ENCODE data around the gene ROCK1. TPM values are rescaled to one million over a fixed set of nuclear protein-coding genes. Genes with fewer than 3 reads are reported as not detected.

ROCK1 gene
- total RNA-seq, 6 donors from 2014 or later: 49.4 to 134 (median 75.9) TPM

DNA sequence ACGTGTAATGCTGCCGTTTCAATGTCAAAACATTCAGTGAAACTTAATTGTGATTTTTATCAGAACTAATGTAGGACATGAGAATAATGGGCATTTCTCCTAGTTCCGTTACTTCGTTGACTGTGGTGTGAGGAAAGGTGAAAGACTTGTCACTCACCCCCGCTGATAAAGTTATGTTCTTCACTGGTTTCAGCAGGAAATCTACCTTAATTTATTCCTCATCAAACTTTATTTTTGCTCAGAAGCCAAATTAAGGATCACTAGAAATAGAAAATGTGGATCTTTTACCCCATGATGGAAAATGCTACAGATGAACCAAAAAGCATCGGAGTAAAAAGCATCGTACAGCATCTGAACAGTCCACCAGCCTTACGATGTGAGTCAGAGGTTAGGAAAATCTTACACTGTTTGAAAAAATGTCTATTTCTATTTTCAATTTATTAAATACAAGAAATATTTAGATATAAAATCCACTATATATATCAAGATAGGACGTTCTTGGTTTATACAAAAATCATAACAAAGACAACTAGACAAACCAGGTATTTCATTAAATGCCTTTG lies 1.0 kb upstream of the ROCK1 start:
- ATAC-seq (ENCODE audit: low FRiP score in 2 of 2) (no peak), DNase-seq (no peak)
- Histone ChIP-seq H3K36me3 (no peaks in the 10 kb centered on the region), H3K27ac (peak overlapping the region; percentile 96 to 100 (median 98)), H3K4me1 (peaks cover 23 to 35% (median 28%) of the 10 kb centered on the region in 4 donors), H3K27me3 (no peaks in the 10 kb centered on the region), H3K9me3 (no peaks in the 10 kb centered on the region), H3K4me3 (peak overlapping the region in 3 of 4 donors; percentile 79 to 98 (median 85))
- 27 to 28% methylated on average over 9 of the region's 9 CpGs for WGBS, 2 donors
- TF ChIP-seq EP300 (IDR thresholded peaks at IDR 0.05): no peak
- no peak for TF ChIP-seq POLR2A (IDR thresholded peaks at IDR 0.05)
- TF ChIP-seq, protein P1, sequence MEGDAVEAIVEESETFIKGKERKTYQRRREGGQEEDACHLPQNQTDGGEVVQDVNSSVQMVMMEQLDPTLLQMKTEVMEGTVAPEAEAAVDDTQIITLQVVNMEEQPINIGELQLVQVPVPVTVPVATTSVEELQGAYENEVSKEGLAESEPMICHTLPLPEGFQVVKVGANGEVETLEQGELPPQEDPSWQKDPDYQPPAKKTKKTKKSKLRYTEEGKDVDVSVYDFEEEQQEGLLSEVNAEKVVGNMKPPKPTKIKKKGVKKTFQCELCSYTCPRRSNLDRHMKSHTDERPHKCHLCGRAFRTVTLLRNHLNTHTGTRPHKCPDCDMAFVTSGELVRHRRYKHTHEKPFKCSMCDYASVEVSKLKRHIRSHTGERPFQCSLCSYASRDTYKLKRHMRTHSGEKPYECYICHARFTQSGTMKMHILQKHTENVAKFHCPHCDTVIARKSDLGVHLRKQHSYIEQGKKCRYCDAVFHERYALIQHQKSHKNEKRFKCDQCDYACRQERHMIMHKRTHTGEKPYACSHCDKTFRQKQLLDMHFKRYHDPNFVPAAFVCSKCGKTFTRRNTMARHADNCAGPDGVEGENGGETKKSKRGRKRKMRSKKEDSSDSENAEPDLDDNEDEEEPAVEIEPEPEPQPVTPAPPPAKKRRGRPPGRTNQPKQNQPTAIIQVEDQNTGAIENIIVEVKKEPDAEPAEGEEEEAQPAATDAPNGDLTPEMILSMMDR (IDR thresholded peaks at IDR 0.05): no peak
- no peak for TF ChIP-seq POLR2AphosphoS5 (IDR thresholded peaks at IDR 0.05)

DNA sequence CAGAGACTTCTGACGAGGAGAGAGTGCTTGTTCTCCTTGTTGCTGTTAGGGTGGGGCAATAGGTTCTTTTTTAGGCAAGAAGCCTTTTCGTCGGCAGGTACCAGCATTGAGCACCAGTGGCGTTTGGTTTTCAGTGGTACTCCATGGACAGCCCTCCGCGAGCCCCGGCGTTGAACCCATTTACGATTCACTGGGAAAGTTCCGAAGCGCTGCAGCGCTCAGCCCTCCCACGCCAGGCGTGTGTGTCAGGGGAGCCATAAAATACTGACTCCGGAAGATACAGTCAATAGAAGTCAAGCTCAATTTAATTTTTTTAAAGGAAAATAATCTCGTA lies 494 bp upstream of the ROCK1 start:
- Histone ChIP-seq H3K36me3 (no peaks in the 10 kb centered on the region), H3K9me3 (no peaks in the 10 kb centered on the region), H3K4me1 (peaks cover 24 to 35% (median 28%) of the 10 kb centered on the region in 4 donors), H3K4me3 (peak overlapping the region; percentile 3 to 98 (median 82)), H3K27me3 (no peaks in the 10 kb centered on the region), H3K27ac (peak overlapping the region; percentile 96 to 100 (median 98))
- DNase-seq (peak in 1 of 2 donors; percentile 77), ATAC-seq (ENCODE audit: low FRiP score in 2 of 2) (peak in 1 of 2 donors; percentile 73)
- peak in 1 of 4 donors; percentile 61 for TF ChIP-seq POLR2A (IDR thresholded peaks at IDR 0.05)
- TF ChIP-seq, protein P1 (IDR thresholded peaks at IDR 0.05): no peak
- 0% methylated on average over 10 to 15 of the region's 16 CpGs for WGBS, 2 donors

DNA sequence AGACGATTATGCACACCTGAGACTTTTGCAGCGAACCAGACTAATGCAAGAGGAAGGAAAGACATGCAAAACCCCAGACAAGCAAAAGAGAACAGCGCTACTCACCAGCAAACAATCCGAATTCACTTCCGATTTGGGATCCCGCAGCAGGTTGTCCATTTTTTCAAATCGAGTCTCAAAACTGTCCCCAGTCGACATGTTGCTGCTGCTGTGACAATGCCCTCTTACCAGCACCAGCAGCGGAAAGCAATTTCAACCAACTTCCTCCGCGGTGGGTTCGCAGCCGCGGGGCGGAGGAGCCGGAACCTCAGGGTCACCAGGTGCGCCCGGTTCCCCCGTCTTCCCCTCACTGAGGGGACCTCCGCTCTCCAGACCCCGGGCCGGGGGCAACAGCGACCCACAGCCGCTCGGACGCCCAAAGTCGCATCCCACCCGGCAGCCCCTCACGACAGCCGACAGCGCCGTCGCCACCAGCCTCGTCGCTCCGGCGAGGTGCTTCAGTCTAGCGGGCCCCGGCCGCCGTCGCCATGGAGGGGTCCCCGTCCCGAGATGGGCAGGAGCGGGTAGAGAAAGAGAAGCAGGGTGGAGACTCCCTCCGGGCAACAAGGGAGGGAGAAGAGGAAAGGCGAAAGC lies 784 bp downstream of the ROCK1 start:
- H3K9me3 ChIP-seq: no peaks in the 10 kb centered on the region
- 0% methylated on average over 13 to 36 of the region's 47 CpGs for WGBS, 2 donors
- peak overlapping the region; percentile 96 to 100 (median 98) for H3K27ac ChIP-seq
- H3K36me3 ChIP-seq: no peaks in the 10 kb centered on the region
- peaks cover 25 to 43% (median 34%) of the 10 kb centered on the region in 4 donors for H3K4me1 ChIP-seq
- peak overlapping the region; percentile 74 to 98 (median 82) for H3K4me3 ChIP-seq
- ATAC-seq (ENCODE audit: low FRiP score in 2 of 2): peak; percentile 31 to 34
- peak; percentile 63 to 92 for DNase-seq
- H3K27me3 ChIP-seq: no peaks in the 10 kb centered on the region
- TF ChIP-seq POLR2A (IDR thresholded peaks at IDR 0.05) (no peak), POLR2AphosphoS5 (IDR thresholded peaks at IDR 0.05) (peak in 1 of 2 donors; percentile 20)

DNA sequence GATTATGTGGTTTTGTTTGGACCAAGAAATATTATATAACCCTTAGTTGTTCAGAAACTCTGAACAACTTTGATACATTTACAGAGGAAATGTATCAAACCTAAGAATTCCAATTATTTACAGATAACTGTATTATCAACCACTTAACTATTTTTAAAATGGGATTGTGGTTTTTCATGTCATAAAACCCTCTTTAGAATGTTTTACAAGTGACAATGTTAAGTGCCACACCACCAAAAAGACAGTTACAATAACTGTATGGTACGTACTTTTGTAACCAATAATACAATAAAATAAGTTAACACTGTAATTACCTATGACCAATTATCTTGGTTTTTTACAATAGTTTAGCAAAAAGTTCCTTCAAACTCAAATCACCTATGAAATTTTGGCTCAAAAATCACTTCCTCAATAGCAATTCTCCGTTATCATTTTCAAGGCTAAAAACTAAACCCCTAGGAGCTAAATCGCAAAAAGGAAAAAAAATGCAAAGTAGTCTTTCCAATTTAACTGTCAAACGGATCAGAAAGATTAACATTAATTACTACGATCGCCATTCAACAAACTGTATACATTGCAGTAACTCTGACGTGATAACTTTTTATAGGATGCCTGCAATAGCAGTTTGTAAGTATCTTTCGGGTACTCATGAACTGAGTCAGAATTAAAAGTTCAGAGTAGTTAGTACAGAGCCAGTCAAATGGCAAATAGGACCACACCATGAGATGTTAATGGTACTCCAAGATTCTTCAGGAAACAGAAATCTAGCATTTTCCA lies 1.5 kb downstream of the ROCK1 start:
- 0% methylated on average over 8 of the region's 8 CpGs for WGBS, 2 donors
- Histone ChIP-seq H3K4me1 (peaks cover 25 to 50% (median 38%) of the 10 kb centered on the region in 4 donors), H3K27me3 (no peaks in the 10 kb centered on the region), H3K27ac (peak overlapping the region; percentile 96 to 100 (median 98)), H3K36me3 (no peaks in the 10 kb centered on the region), H3K4me3 (peak overlapping the region; percentile 74 to 98 (median 82)), H3K9me3 (no peaks in the 10 kb centered on the region)
- TF ChIP-seq, protein P1 (IDR thresholded peaks at IDR 0.05): no peak
- TF ChIP-seq EP300 (IDR thresholded peaks at IDR 0.05) (no peak), POLR2AphosphoS5 (IDR thresholded peaks at IDR 0.05) (no peak), POLR2A (IDR thresholded peaks at IDR 0.05) (no peak)
- no peak for ATAC-seq (ENCODE audit: low FRiP score in 2 of 2)
- no peak for DNase-seq

DNA sequence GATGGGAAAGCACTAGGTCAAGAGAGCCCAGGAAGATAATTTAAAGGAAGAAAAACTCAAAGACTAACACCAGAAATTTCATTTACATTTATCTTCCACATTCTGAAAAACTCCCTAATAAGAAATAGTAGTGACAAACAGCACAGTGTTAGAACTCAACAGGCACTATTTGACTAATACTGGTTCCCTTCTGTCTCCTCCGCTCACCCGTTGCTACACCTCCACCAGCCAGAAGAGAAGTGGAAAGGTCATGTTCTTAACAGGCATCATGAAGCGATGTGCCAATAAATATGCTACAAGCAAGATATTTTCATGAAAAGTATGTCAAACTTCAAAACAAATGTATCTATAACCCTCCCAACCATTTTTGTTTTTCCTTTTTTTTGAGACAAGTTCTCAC lies 5.7 kb downstream of the ROCK1 start:
- Histone ChIP-seq H3K36me3 (no peaks in the 10 kb centered on the region), H3K27ac (no peak overlapping the region), H3K27me3 (no peaks in the 10 kb centered on the region), H3K4me1 (peaks cover 33 to 65% (median 47%) of the 10 kb centered on the region in 4 donors), H3K4me3 (no peak overlapping the region), H3K9me3 (no peaks in the 10 kb centered on the region)
- 72 to 76% methylated on average over 3 of the region's 3 CpGs for WGBS, 2 donors
- ATAC-seq (ENCODE audit: low FRiP score in 2 of 2): no peak
- no peak for DNase-seq
- TF ChIP-seq POLR2AphosphoS5 (IDR thresholded peaks at IDR 0.05): no peak
- TF ChIP-seq EP300 (IDR thresholded peaks at IDR 0.05): no peak
